Breast epithelium (tissue), 3 donors: ENCODE results near the gene DGKI.

Source experiments
- POLR2A ChIP-seq: fragments of 450-650 bp; IDR thresholded peaks from one replicate; pipeline ENCODE4 v1.6.1; 2016; ENCODE audit warnings: antibody characterized with exemption, mild to moderate bottlenecking, moderate library complexity
- POLR2AphosphoS5 ChIP-seq, 3 donors: sonication (generic); formaldehyde crosslinking; IDR thresholded peaks; one replicate each; pipeline ENCODE4 v1.6.1; 2017; ENCODE audit warnings: antibody characterized with exemption in 3 of 3
- TF ChIP-seq, protein P1 (sequence below), 3 donors: fragments of 450-650 bp; IDR thresholded peaks; one replicate each; pipeline ENCODE4 v1.5.1; 2016 to 2017; ENCODE audit warnings: antibody characterized with exemption in 3 of 3, mild to moderate bottlenecking in 3 of 3, moderate library complexity in 3 of 3

DNA sequence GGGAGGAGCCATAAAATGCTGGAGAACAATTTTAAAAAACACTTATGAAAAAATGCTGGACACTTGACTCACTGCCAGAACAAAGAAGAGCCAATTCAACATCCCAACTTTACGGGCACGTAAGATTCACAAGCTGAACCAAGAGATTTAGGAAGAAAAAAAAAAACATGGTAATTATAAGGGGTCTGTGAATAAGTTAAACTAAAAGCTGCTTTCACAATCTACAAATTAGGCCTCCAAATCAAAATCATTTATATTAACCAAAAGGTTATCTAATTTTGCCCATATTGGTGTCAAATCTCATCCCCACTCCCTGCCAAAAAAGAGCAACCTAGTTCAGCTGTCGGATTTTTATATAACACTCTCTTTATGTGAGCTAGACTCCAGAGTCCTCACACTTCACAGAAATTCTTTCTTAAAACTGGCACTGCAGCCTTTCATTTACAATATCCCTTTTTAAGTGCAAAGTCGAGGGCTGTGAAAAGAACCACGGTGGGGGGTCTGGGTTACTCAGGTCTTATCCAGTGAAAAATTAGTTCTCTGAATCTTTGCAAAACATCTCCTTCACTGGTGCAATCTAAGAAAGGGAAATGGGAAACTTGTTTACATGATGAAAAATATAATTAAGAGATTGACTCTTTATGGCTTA lies 30.4 kb upstream of the DGKI start:
- TF ChIP-seq, protein P1, sequence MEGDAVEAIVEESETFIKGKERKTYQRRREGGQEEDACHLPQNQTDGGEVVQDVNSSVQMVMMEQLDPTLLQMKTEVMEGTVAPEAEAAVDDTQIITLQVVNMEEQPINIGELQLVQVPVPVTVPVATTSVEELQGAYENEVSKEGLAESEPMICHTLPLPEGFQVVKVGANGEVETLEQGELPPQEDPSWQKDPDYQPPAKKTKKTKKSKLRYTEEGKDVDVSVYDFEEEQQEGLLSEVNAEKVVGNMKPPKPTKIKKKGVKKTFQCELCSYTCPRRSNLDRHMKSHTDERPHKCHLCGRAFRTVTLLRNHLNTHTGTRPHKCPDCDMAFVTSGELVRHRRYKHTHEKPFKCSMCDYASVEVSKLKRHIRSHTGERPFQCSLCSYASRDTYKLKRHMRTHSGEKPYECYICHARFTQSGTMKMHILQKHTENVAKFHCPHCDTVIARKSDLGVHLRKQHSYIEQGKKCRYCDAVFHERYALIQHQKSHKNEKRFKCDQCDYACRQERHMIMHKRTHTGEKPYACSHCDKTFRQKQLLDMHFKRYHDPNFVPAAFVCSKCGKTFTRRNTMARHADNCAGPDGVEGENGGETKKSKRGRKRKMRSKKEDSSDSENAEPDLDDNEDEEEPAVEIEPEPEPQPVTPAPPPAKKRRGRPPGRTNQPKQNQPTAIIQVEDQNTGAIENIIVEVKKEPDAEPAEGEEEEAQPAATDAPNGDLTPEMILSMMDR (IDR thresholded peaks at IDR 0.05): no peak
- no peak for TF ChIP-seq POLR2A
- no peak for TF ChIP-seq POLR2AphosphoS5 (IDR thresholded peaks at IDR 0.05)
